Left cardiac atrium (tissue), 4 donors: ENCODE measurements around the gene LRP1. TPM values are rescaled to one million over a fixed set of nuclear protein-coding genes. Genes with fewer than 3 reads are reported as not detected.
"Not testable (repeated sequence)": the region's sequence is repeated elsewhere in the genome, so short reads cannot be mapped to it uniquely, and the experiment has no call there.

Experiments used
- ATAC-seq, 2 donors: fragments of 200-7000 bp; cut with Tn5 transposase; one replicate each; pipeline ENCODE4 v1.9.1; 2020; ENCODE audit warnings: mild to moderate bottlenecking in 2 of 2, moderate library complexity in 2 of 2
- DNase-seq: peaks from one replicate; pipeline ENCODE4 v3.0.0-alpha.2; 2020
- intact Hi-C, 2 donors: fragments of 100-400 bp; cut with DNase I; formaldehyde crosslinking; loops; one replicate each; pipeline versions ENCODE4 v1.14.1 to v1.15.1; 2022 to 2023
- total RNA-seq, 2 donors: library from RNA; stranded (reverse); fragmentation: NEBNext Ultra II Directional; extraction: Animal tissue kit (Norgen Biotek cat#: 25700); gene quantifications; one replicate each; pipeline ENCODE4 v1.2.1, GENCODE V29; 2021
- donor health status: DM: no; HTN: yes; CAD: no.
- donor health status: DM: no; HTN: yes; CAD: no; lungs with severe emphysema.
- donor health status: DM: yes; HTN: yes; CAD: no.
- donor health status: Dilated cardiomyopathy.

Gene LRP1
- total RNA-seq, 2 donors from 2014 or later: 188 to 222 TPM

- DNase-seq: no peak
- ATAC-seq: no peak
- intact Hi-C loops: loop anchor here in 1 of 2 donors (2.0 kb wide), 1 partner anchor 21 kb away; the partner anchor contains the start of gene NAB2
Measured at GRCh38 chr12:57109207-57110103, 18.8 kb upstream of the LRP1 start.

GRCh38 chr12:57110104-57111030, 17.9 kb upstream of the LRP1 start:
- peak; percentile 13 to 33 for ATAC-seq
- intact Hi-C loops: loop anchor here in 1 of 2 donors (2.0 kb wide), 1 partner anchor 22 kb away; the partner anchor contains the start of gene NAB2
- peak; percentile 80 for DNase-seq

GRCh38 chr12:57111031-57111734, 17.1 kb upstream of the LRP1 start, which contains the start of gene STAT6:
Gene STAT6 (minus strand): TSS chr12:57111362. CDS start chr12:57108278, 3,084 bp downstream.
- intact Hi-C loops: loop anchor here in 1 of 2 donors (2.0 kb wide), 1 partner anchor 22 kb away; the partner anchor contains the start of gene NAB2
- ATAC-seq (peak; percentile 81 to 85), DNase-seq (peak; percentile 90)

GRCh38 chr12:57112492-57113294, 15.6 kb upstream of the LRP1 start:
- no peak for DNase-seq

GRCh38 chr12:57116580-57117281, 11.6 kb upstream of the LRP1 start:
- DNase-seq (no peak), ATAC-seq (no peak)
- intact Hi-C loops: no loop called here

More at GRCh38 chr12:57112492-57113294, 15.6 kb upstream of the LRP1 start:
- no peak for ATAC-seq
- intact Hi-C loops: loop anchor here (1.0 to 2.0 kb wide), 2 partner anchors 42 to 43 kb away; no protein-coding TSS in a partner anchor

- ATAC-seq (peak; percentile 73 to 83), DNase-seq (no peak)
- intact Hi-C loops: no loop called here
Measured at GRCh38 chr12:57118711-57119271, 9.5 kb upstream of the LRP1 start.

- DNase-seq (no peak), ATAC-seq (peak in 1 of 2 donors; percentile 17)
- intact Hi-C loops: loop anchor here in 1 of 2 donors (5.0 kb wide), 1 partner anchor 63 kb away; no protein-coding TSS in a partner anchor
Measured at GRCh38 chr12:57119294-57120085, 8.8 kb upstream of the LRP1 start.

- ATAC-seq, DNase-seq: not testable (repeated sequence)
- intact Hi-C loops: loop anchor here in 1 of 2 donors (5.0 kb wide), 1 partner anchor 62 kb away; no protein-coding TSS in a partner anchor
Measured at GRCh38 chr12:57120718-57121117, 7.6 kb upstream of the LRP1 start.

- intact Hi-C loops: loop anchor here (2.0 to 5.0 kb wide), 3 partner anchors 49 to 59 kb away; no protein-coding TSS in a partner anchor
- DNase-seq: no peak
- no peak for ATAC-seq
Measured at GRCh38 chr12:57123813-57124212, 4.5 kb upstream of the LRP1 start.

GRCh38 chr12:57124261-57124877, 3.9 kb upstream of the LRP1 start:
- peak in 1 of 2 donors; percentile 10 for ATAC-seq
- peak; percentile 75 for DNase-seq
- intact Hi-C loops: loop anchor here (2.0 to 5.0 kb wide), 3 partner anchors 48 to 58 kb away; no protein-coding TSS in a partner anchor

- intact Hi-C loops: no loop called here
- no peak for DNase-seq
- ATAC-seq: no peak
Measured at GRCh38 chr12:57126061-57126460, 2.2 kb upstream of the LRP1 start.

GRCh38 chr12:57126561-57126960, 1.7 kb upstream of the LRP1 start:
- intact Hi-C loops: no loop called here
- DNase-seq (no peak), ATAC-seq (no peak)

- intact Hi-C loops: no loop called here
- DNase-seq: peak; percentile 70
- ATAC-seq: peak; percentile 24 to 43
Measured at GRCh38 chr12:57127101-57127725, 1.1 kb upstream of the LRP1 start.

- intact Hi-C loops: no loop called here
- no peak for DNase-seq
- ATAC-seq: no peak
Measured at GRCh38 chr12:57128519-57129247, 400 bp downstream of the LRP1 start.
